ENCODE results near the gene AMER3. TPM values are rescaled to one million over a fixed set of nuclear protein-coding genes. Genes with fewer than 3 reads are reported as not detected.

Gene AMER3
- total and polyA plus RNA-seq, 2 of the 8 experiments (the other 6 are each of a cell fraction or from before 2014, with no cell fraction given) = 0.15 to 0.19 TPM

DNA sequence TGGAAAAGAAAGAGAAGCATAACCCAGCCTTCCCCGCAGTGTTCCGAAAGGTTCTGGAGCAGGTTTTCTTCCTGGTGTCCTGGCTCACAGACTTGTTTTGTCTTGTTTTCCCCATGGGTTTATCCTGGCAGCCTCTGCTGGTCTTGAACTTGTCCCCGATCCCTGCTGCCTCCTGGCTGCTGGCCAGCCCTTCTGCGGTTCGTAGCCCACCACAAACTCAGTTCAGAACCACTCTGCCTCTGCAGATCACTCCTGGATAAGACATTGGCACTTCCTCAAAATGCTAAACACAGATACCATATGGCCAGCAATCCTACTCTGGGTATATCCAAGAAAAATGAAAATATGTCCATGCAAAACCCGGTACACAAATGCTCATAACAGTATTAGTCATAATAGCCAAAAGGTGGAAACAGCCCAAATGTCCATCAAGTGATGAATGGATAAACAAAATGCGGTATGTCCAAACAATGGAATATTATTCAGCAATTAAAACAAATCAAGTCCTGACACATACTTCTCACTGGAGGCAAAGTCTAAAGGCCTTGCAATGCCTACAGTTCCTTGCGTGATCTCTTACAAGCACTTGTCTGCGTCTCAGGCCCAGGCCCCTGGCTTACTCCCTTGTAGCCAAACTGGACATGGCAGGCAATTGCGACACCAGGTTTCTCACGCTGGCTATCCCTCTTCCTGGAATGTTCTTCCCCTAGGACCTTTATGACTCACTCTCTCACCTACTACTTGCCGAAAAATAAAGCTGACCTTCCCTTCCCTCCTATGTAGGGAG lies 53.3 kb downstream of the AMER3 start:
- no peak for FAIRE-seq
- TF ChIP-seq CEBPB (IDR thresholded peaks at IDR 0.05; ENCODE audit: low read depth, low read length) = peak; percentile 35; the same call in 1 of the 2 replicates

More for the DNA sequence above, 53.3 kb downstream of the AMER3 start:
- Histone ChIP-seq H3K23me2 (ENCODE audit: low read depth, low read length) (no peaks in the 10 kb centered on the region), H2BK12ac (ENCODE audit: low read depth, low read length) (no peak overlapping the region), H3K79me1 (ENCODE audit: low read depth, low read length) (no peaks in the 10 kb centered on the region), H3K36me3 (ENCODE audit: control insufficient read depth in 2 of 4, insufficient read depth in 4 of 4, low read length in 3 of 4) (no peaks in the 10 kb centered on the region), H3K4me1 (replicated peaks in 1 of 4; ENCODE audit: control insufficient read depth in 3 of 4, insufficient read depth in 4 of 4, low read length in 3 of 4) (peaks cover 0 to 2% (median 0%) of the 10 kb centered on the region in 4 experiments; a peak in 1 of 7 replicates), H4K20me1 (replicated peaks in 1 of 2; ENCODE audit: control insufficient read depth in 1 of 2, insufficient read depth in 2 of 2, low read length in 2 of 2) (no peaks in the 10 kb centered on the region), H3K14ac (ENCODE audit: insufficient read length) (no peak overlapping the region), H3K79me2 (ENCODE audit: control insufficient read depth in 1 of 2, insufficient read depth in 2 of 2, low read length in 2 of 2) (no peaks in the 10 kb centered on the region), H3K4ac (replicated peaks; ENCODE audit: insufficient read length, low read depth, low read length) (no peak overlapping the region), H3K9me3 (ENCODE audit: insufficient read depth in 2 of 2, low read depth in 1 of 2, low read length in 1 of 2) (no peaks in the 10 kb centered on the region), H2BK20ac (ENCODE audit: low read length) (no peak overlapping the region), H2BK15ac (ENCODE audit: low read length) (no peak overlapping the region), H2AFZ (ENCODE audit: low read length) (no peak overlapping the region), H3K56ac (replicated peaks; ENCODE audit: insufficient read length, low read depth, low read length) (no peak overlapping the region), H3K23ac (ENCODE audit: insufficient read length) (no peak overlapping the region), H2BK5ac (ENCODE audit: low read depth, low read length) (no peak overlapping the region), H3K9ac (replicated peaks in 1 of 4; ENCODE audit: extremely low read depth in 1 of 4, low read depth in 3 of 4, low read length in 3 of 4) (no peak overlapping the region), H4K91ac (replicated peaks; ENCODE audit: insufficient read length, low read length) (no peak overlapping the region), H3K18ac (ENCODE audit: extremely low read depth, low read length) (no peak overlapping the region), H4K5ac (ENCODE audit: insufficient read length, low read depth, low read length) (no peak overlapping the region), H2BK120ac (replicated peaks; ENCODE audit: low read depth, low read length) (no peak overlapping the region), H3K4me2 (ENCODE audit: insufficient read depth in 1 of 2, low read depth in 2 of 2, low read length in 2 of 2) (no peak overlapping the region), H2AK5ac (ENCODE audit: low read depth, low read length) (no peak overlapping the region), H3K27me3 (replicated peaks in 1 of 4; ENCODE audit: control insufficient read depth in 3 of 4, extremely low read depth in 1 of 4, insufficient read depth in 3 of 4, low read length in 3 of 4) (no peaks in the 10 kb centered on the region), H4K8ac (ENCODE audit: extremely low read depth, insufficient read depth, low read length) (no peak overlapping the region), H3K4me3 (ENCODE audit: extremely low read depth in 1 of 4, insufficient read depth in 2 of 4, low read depth in 3 of 4, low read length in 4 of 4) (no peak overlapping the region), H3K27ac (ENCODE audit: low read depth, low read length) (no peak overlapping the region)
- DNase-seq (ENCODE audit: low read depth in 1 of 2, low spot score in 2 of 2) = no peak
- ChIA-PET CTCF (ENCODE audit: partially characterized antibody) (interaction anchor here (1.4 to 1.8 kb wide), 2 partner anchors 28 to 43 kb away, joined by 3 to 4 read pairs; no protein-coding TSS in a partner anchor), POLR2A (ENCODE audit: partially characterized antibody) (interaction anchor here (1.0 kb wide), 1 partner anchor 37 kb away, joined by 3 read pairs; no protein-coding TSS in a partner anchor)
- 90% methylated on average over 12 of the region's 12 CpGs; no CpG with 5 or more reads in 1 of the 2 experiments for WGBS, 2 experiments (ENCODE audit: extremely low coverage in 1 of 2, insufficient coverage in 1 of 2, insufficient read length in 1 of 2, insufficient replicate concordance in 2 of 2, low coverage in 1 of 2, low lambda C conversion rate in 2 of 2, missing lambda C conversion rate in 1 of 2)

All from H1 (cell line).